Activated CD8-positive, alpha-beta T cell treated with anti-CD3 and anti-CD28 coated beads, Interleukin-2, amount 10 ng/mL, durations not matched to agents 7 days and 5 days (primary cell): ENCODE measurements around the gene PRKD2. TPM values are rescaled to one million over a fixed set of nuclear protein-coding genes. Genes with fewer than 3 reads are reported as not detected.

Experiments used
- ATAC-seq: fragments of 150-1000 bp; cut with Tn5 transposase; one replicate; pipeline ENCODE4 v1.10.0; 2021; ENCODE audit warnings: moderate library complexity
- CTCF ChIA-PET: fragments of 350-600 bp; sonication (Branson Sonifier 250); formaldehyde crosslinking; loops from one replicate; lab custom pipeline; 2021; ENCODE audit warnings: antibody characterized with exemption; lab: Charles Lee
- POLR2A ChIA-PET: fragments of 350-600 bp; sonication (Branson Sonifier 250); formaldehyde crosslinking; loops from one replicate; lab custom pipeline; 2021; ENCODE audit warnings: antibody characterized with exemption; lab: Charles Lee
- DNase-seq: peaks from one replicate; pipeline ENCODE4 v3.0.0-alpha.2; 2020
- H3K27ac Mint-ChIP-seq: one replicate; pipeline ENCODE4 v1.8.0; 2021; ENCODE audit warnings: mild to moderate bottlenecking, mixed read lengths
- H3K27me3 Mint-ChIP-seq: one replicate; pipeline ENCODE4 v1.8.0; 2021; ENCODE audit warnings: low read depth, mixed read lengths
- H3K36me3 Mint-ChIP-seq: one replicate; pipeline ENCODE4 v1.8.0; 2021; ENCODE audit warnings: low read depth, mixed read lengths
- H3K4me1 Mint-ChIP-seq: one replicate; pipeline ENCODE4 v1.8.0; 2021; ENCODE audit warnings: low read depth, mixed read lengths
- H3K4me3 Mint-ChIP-seq: one replicate; pipeline ENCODE4 v1.8.0; 2021; ENCODE audit warnings: mild to moderate bottlenecking, mixed read lengths
- H3K9me3 Mint-ChIP-seq: one replicate; pipeline ENCODE4 v1.8.0; 2022; ENCODE audit warnings: mixed read lengths; ENCODE audit not compliant: insufficient read depth
- total RNA-seq, 2 experiments: library from RNA; stranded (reverse); gene quantifications; one replicate each; pipeline ENCODE4 v1.2.3, GENCODE V29; 2021

Gene PRKD2
- total RNA-seq, 2 experiments from 2014 or later: 161 to 166 TPM

DNA sequence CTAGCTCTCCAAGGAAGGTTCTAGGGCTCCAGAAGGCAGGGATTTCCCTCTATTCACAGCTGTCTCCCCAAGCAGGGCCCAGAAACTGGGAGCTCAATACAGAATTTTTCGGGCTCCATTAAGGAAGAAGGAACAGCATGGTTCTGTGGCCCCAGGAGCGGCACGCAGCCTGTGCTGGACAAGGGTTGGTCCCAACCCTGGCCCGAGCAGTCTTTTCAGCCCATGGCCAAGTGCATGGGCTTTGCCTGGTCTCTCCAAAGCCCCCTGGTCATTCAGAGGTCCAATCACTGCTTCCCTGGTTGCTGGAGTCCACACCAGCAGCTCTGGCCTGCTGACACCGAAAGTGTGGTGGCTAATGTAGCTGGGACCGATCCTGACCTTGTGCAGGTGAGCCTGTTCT lies 6.6 kb upstream of the PRKD2 start:
- H3K27me3 Mint-ChIP-seq: no peaks in the 10 kb centered on the region
- DNase-seq: no peak
- peaks cover 58% of the 10 kb centered on the region for H3K4me1 Mint-ChIP-seq
- H3K27ac Mint-ChIP-seq: peak overlapping the region; percentile 66
- ChIA-PET CTCF (interaction anchor here (0.8 to 1.7 kb wide), 7 partner anchors 10 to 117 kb away, joined by 3 to 6 read pairs (median 4); no protein-coding TSS in a partner anchor), POLR2A (interaction anchor here (0.7 to 2.3 kb wide), 3 partner anchors 9 to 79 kb away, joined by 3 to 14 read pairs (median 3); no protein-coding TSS in a partner anchor)
- peaks cover 61% of the 10 kb centered on the region for H3K36me3 Mint-ChIP-seq
- no peak overlapping the region for H3K4me3 Mint-ChIP-seq
- no peak for ATAC-seq
- H3K9me3 Mint-ChIP-seq: no peaks in the 10 kb centered on the region

DNA sequence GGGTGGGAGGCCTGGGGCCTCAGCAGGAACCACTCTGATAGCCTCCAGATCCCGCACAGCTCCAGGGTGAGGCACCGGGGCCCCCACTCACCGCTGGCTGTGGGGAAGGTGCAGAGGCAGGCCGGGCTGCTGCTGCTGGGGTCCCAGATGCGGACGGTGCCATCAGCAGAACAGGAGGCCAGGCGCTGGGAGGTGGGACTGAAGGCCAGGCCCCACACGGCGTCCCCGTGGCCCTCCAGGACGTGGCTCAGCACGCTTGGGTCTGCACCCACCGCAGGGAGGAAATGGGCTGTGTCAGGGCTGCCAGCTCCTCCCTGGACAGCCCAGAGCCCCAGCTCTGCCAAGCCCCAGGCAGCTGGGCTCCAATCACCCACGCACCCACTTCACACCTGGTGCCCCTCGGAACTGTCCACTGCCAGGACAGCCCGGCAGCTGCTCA lies 6.1 kb upstream of the PRKD2 start:
- ATAC-seq: no peak
- no peaks in the 10 kb centered on the region for H3K9me3 Mint-ChIP-seq
- H3K27ac Mint-ChIP-seq: peak overlapping the region; percentile 66
- no peak for DNase-seq
- no peaks in the 10 kb centered on the region for H3K27me3 Mint-ChIP-seq
- H3K4me3 Mint-ChIP-seq: no peak overlapping the region
- POLR2A ChIA-PET: interaction anchor here (0.7 to 2.3 kb wide), 3 partner anchors 9 to 78 kb away, joined by 3 to 14 read pairs (median 3); no protein-coding TSS in a partner anchor
- H3K36me3 Mint-ChIP-seq: peaks cover 62% of the 10 kb centered on the region
- CTCF ChIA-PET: interaction anchor here (0.8 to 1.7 kb wide), 7 partner anchors 9 to 117 kb away, joined by 3 to 6 read pairs (median 4); no protein-coding TSS in a partner anchor
- peaks cover 60% of the 10 kb centered on the region for H3K4me1 Mint-ChIP-seq

DNA sequence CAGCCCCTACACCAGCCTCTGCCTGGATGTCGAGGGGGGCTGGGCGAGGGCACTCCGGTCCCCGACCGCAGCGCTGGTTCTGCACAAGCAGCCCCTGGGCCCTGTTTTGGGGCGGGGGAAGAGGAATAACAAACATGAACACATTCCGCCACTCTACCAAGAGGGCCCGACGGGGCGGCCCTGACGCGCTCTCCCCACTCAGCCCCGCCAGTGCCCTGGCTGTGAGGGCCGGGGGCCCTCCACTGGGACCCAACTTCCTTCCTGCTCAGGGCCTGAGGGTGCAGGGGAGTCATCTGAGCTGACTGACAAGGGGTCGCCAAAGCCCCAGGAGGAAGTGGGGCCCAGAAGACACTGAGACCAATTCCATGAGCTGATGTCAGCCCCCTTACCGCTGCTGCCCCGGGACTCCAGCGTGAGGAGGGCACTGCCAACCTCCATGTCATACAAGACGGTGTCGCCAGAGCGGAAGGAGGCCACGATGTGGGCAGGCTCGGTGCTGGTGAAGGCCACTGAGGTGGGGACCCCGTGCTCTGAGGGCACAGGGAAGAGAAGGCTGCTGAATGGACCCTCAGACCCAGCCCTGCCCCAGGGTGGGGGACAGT lies 5.6 kb upstream of the PRKD2 start:
- peak overlapping the region; percentile 81 for H3K27ac Mint-ChIP-seq
- no peaks in the 10 kb centered on the region for H3K9me3 Mint-ChIP-seq
- no peak overlapping the region for H3K4me3 Mint-ChIP-seq
- peaks cover 64% of the 10 kb centered on the region for H3K4me1 Mint-ChIP-seq
- DNase-seq (no peak), ATAC-seq (no peak)
- no peaks in the 10 kb centered on the region for H3K27me3 Mint-ChIP-seq
- ChIA-PET CTCF (interaction anchor here (0.8 to 1.7 kb wide), 7 partner anchors 9 to 118 kb away, joined by 3 to 6 read pairs (median 4); no protein-coding TSS in a partner anchor), POLR2A (interaction anchor here (0.7 to 2.3 kb wide), 2 partner anchors 9 to 18 kb away, joined by 3 to 14 read pairs; no protein-coding TSS in a partner anchor)
- H3K36me3 Mint-ChIP-seq: peaks cover 66% of the 10 kb centered on the region

DNA sequence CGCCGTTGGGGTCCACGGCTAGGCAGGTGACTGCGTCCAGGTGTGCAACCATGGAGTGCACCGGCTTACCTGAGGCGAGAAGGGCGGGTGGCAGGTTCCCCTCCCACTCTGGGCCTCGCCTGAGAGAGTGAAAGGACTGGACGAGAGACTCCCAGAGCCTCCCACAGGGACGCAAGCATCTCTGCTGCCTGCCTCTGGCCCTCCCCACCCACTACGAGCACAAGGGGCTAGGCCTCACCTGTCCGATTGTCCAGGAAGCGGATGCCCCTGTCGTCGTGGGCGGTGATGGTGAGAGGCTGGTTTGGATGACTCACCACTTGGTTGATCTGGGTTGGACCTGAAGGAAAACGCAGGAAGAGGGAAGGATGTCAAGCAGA lies 5.1 kb upstream of the PRKD2 start:
- no peak for ATAC-seq
- Mint-ChIP-seq H3K27ac (peak overlapping the region; percentile 81), H3K27me3 (no peaks in the 10 kb centered on the region), H3K36me3 (peaks cover 61% of the 10 kb centered on the region), H3K4me1 (peaks cover 64% of the 10 kb centered on the region), H3K4me3 (no peak overlapping the region), H3K9me3 (no peaks in the 10 kb centered on the region)
- no peak for DNase-seq
- CTCF ChIA-PET: interaction anchor here (1.0 to 1.7 kb wide), 3 partner anchors 17 to 60 kb away, joined by 3 to 6 read pairs (median 6); no protein-coding TSS in a partner anchor
- POLR2A ChIA-PET: no interaction called here

- no peak overlapping the region for H3K4me3 Mint-ChIP-seq
- peaks cover 64% of the 10 kb centered on the region for H3K4me1 Mint-ChIP-seq
- DNase-seq: no peak
- peaks cover 62% of the 10 kb centered on the region for H3K36me3 Mint-ChIP-seq
- H3K27me3 Mint-ChIP-seq: no peaks in the 10 kb centered on the region
- ChIA-PET POLR2A (interaction anchor here (0.6 kb wide), 1 partner anchor 63 kb away, joined by 3 read pairs; no protein-coding TSS in a partner anchor), CTCF (interaction anchor here (1.0 kb wide), 2 partner anchors 16 to 17 kb away, joined by 3 read pairs; no protein-coding TSS in a partner anchor)
- H3K27ac Mint-ChIP-seq: peak overlapping the region; percentile 73
- ATAC-seq: no peak
- no peaks in the 10 kb centered on the region for H3K9me3 Mint-ChIP-seq
These were observed 4.5 kb upstream of the PRKD2 start for GRCh38 chr19:46721269-46722003.

DNA sequence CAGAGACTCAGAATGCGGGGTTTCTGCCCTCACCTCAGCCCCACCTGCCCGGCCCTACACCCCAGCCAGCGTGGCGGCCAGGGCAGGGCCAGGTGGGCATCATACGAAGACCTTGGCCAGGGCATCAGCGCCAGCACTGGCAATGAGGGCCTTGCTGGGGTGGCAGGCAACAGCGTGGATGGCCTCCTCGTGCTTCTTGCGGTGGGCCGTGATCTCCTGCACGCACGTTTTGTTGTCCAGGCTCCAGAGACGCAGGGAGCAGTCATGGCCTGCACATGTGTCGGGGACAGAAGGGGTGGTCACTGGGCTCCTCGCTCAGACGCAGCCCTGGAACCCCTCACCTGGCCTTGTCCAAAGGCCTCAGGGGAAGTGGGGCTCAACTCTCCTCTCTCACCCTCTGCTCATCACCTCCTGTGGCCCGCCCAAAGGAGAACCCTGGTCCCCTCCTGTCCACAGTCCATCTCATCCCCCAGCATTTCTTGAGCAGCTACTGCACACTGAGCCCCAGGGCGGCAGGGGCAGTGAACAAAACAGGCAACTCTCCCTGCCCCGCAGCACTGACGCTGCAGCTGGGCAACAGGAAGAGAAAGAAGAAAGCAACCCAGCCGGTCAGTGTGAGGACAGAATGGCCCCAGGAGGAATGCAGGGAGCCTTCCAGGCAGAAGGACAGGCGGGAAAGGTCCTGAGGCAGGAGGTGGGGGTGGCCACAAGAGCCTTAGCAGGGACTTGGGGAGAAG lies 3.8 kb upstream of the PRKD2 start:
- ChIA-PET POLR2A (interaction anchor here (0.6 kb wide), 1 partner anchor 62 kb away, joined by 3 read pairs; no protein-coding TSS in a partner anchor), CTCF (interaction anchor here (1.0 kb wide), 2 partner anchors 16 to 17 kb away, joined by 3 read pairs; no protein-coding TSS in a partner anchor)
- Mint-ChIP-seq H3K36me3 (peaks cover 61% of the 10 kb centered on the region), H3K4me3 (no peak overlapping the region), H3K27me3 (no peaks in the 10 kb centered on the region), H3K27ac (no peak overlapping the region), H3K4me1 (peaks cover 64% of the 10 kb centered on the region), H3K9me3 (no peaks in the 10 kb centered on the region)
- no peak for DNase-seq
- no peak for ATAC-seq

- peaks cover 62% of the 10 kb centered on the region for H3K36me3 Mint-ChIP-seq
- ATAC-seq (no peak), DNase-seq (no peak)
- H3K27ac Mint-ChIP-seq: peak overlapping the region; percentile 10
- peaks cover 64% of the 10 kb centered on the region for H3K4me1 Mint-ChIP-seq
- no peaks in the 10 kb centered on the region for H3K9me3 Mint-ChIP-seq
- no peak overlapping the region for H3K4me3 Mint-ChIP-seq
- no peaks in the 10 kb centered on the region for H3K27me3 Mint-ChIP-seq
- ChIA-PET POLR2A (no interaction called here), CTCF (interaction anchor here (1.8 to 2.1 kb wide), 2 partner anchors 9 to 13 kb away, joined by 4 to 14 read pairs; no protein-coding TSS in a partner anchor)
These were observed 3.0 kb upstream of the PRKD2 start for GRCh38 chr19:46719629-46720502.

- no peaks in the 10 kb centered on the region for H3K27me3 Mint-ChIP-seq
- peak overlapping the region; percentile 94 for H3K4me3 Mint-ChIP-seq
- no peak for DNase-seq
- no peaks in the 10 kb centered on the region for H3K9me3 Mint-ChIP-seq
- ChIA-PET CTCF (interaction anchor here (1.0 to 2.1 kb wide), 4 partner anchors 10 to 79 kb away, joined by 3 to 14 read pairs (median 4); no protein-coding TSS in a partner anchor), POLR2A (interaction anchor here (1.0 kb wide), 1 partner anchor 393 kb away, joined by 3 read pairs; no protein-coding TSS in a partner anchor)
- H3K36me3 Mint-ChIP-seq: peaks cover 60% of the 10 kb centered on the region
- peak overlapping the region; percentile 98 for H3K27ac Mint-ChIP-seq
- H3K4me1 Mint-ChIP-seq: peaks cover 58% of the 10 kb centered on the region
- no peak for ATAC-seq
These were observed 2.2 kb upstream of the PRKD2 start for GRCh38 chr19:46718934-46719622.

DNA sequence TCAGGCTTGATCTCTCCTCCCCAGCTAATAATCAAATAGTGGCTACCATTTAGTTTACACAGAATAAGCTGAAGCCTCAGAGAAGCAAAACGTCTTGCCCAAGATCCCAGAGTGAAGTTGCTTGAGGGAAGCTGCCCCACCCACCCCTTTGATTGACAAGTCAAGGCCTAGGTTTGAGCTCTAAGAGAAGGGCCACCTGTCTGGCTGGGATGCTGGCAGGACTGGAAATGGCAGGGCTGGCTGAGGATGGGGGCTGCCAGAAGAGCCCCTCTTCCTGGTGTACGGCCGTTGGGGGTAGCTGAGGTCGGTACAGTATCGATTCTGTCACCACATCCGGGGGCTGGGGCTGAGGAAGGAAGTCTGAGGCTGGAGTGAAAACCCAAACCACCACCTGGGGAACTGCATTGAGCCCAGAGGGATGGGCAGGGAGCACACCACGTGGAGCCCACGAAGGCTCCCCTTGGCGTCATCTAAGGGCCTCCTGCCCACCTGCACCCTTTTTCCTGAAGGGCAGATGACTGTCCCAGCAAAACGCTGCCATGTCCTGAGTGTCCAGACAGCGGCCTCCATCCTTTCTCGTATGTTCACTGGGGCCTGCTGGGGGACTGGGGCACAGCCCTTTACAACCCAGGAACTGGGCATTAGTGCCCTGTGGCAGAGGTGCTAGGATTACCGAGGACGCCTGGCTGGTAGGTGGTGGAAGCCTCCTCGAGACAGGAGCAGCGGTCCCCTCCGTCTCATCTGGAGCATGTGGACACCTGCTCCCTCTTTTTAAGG lies 1.4 kb upstream of the PRKD2 start:
- Mint-ChIP-seq H3K9me3 (no peaks in the 10 kb centered on the region), H3K27ac (peak overlapping the region; percentile 98), H3K4me3 (peak overlapping the region; percentile 94), H3K36me3 (peaks cover 63% of the 10 kb centered on the region), H3K27me3 (no peaks in the 10 kb centered on the region), H3K4me1 (peaks cover 56% of the 10 kb centered on the region)
- DNase-seq (peak; percentile 83), ATAC-seq (peak; percentile 28)
- CTCF ChIA-PET: interaction anchor here (1.0 to 2.1 kb wide), 4 partner anchors 10 to 78 kb away, joined by 3 to 14 read pairs (median 4); no protein-coding TSS in a partner anchor
- POLR2A ChIA-PET: interaction anchor here (0.6 to 1.0 kb wide), 5 partner anchors 11 to 393 kb away, joined by 3 to 4 read pairs (median 3); partner anchors contain the start of gene CALM3
